Measurements from ENCODE around the gene WDR89. TPM values are rescaled to one million over a fixed set of nuclear protein-coding genes. Genes with fewer than 3 reads are reported as not detected.
"Not testable (repeated sequence)": the region's sequence is repeated elsewhere in the genome, so short reads cannot be mapped to it uniquely, and the experiment has no call there.

Gene WDR89
- polyA plus RNA-seq, 1 of the 3 experiments (the other 2 are of a cell fraction): 2.6 TPM

DNA sequence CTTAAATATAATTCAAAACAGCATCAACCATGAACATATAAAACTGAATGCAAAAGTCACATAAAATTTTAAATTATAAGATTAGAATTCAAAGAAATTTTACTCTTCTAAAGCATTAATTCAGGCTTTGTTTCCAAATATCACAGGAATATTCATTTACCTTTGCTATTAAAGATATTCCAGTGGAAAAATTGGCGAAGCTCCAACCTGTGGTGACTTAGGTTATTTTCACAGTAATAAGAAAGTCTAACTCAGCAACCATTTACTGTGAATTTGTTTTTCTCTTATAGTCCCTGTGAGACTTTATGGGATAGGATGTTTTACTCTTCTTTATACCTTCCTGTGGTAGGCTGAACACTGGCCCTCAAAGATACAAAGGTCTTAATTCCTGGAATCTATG is 3.2 kb downstream of the WDR89 start:
- CTCF ChIA-PET: interaction anchor here (1.1 to 5.8 kb wide), 2 partner anchors 16 to 250 kb away, joined by 3 to 17 read pairs; no protein-coding TSS in a partner anchor
- Histone ChIP-seq H3K4me2 (no peak overlapping the region), H3K36me3 (replicated peaks in 1 of 2; ENCODE audit: control insufficient read depth in 1 of 2, insufficient read depth in 2 of 2, low read length in 1 of 2) (peaks cover 0 to 23% of the 10 kb centered on the region in 2 experiments), H3K9me3 (0 out of 2 replicates have a peak, but pooled peaks cover 4% of the 10 kb centered on the region), H3K27me3 (ENCODE audit: insufficient read depth) (no peaks in the 10 kb centered on the region), H3K9me2 (no peaks in the 10 kb centered on the region), H4K20me1 (ENCODE audit: insufficient read depth) (no peaks in the 10 kb centered on the region), H2AFZ (ENCODE audit: low read depth) (no peak overlapping the region), H3K27ac (ENCODE audit: low read depth in 2 of 2, low read length in 1 of 2) (no peak overlapping the region), H3F3A (replicated peaks; ENCODE audit: insufficient read depth) (peaks cover 19% of the 10 kb centered on the region), H3K4me1 (ENCODE audit: control insufficient read depth in 1 of 2, insufficient read depth in 2 of 2, low read depth in 1 of 2, low read length in 1 of 2) (no peaks in the 10 kb centered on the region; a peak in 2 of 4 replicates), H3K79me2 (ENCODE audit: insufficient read depth) (peaks cover 71% of the 10 kb centered on the region), H3K4me3 (ENCODE audit: low read depth in 2 of 2, low read length in 1 of 2) (no peak overlapping the region), H3K9ac (no peak overlapping the region)
- no peak for TF ChIP-seq GATA2 (CRISPR knock-in tag; IDR thresholded peaks at IDR 0.05)
- TF ChIP-seq FOXM1 (IDR thresholded peaks at IDR 0.05; ENCODE audit: low read depth): no peak
- TF ChIP-seq, protein P1, sequence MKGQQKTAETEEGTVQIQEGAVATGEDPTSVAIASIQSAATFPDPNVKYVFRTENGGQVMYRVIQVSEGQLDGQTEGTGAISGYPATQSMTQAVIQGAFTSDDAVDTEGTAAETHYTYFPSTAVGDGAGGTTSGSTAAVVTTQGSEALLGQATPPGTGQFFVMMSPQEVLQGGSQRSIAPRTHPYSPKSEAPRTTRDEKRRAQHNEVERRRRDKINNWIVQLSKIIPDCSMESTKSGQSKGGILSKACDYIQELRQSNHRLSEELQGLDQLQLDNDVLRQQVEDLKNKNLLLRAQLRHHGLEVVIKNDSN (IDR thresholded peaks at IDR 0.05; ENCODE audit: borderline replicate concordance, low read depth): no peak
- TF ChIP-seq EZH2phosphoT487 (IDR thresholded peaks at IDR 0.05; ENCODE audit: borderline replicate concordance, low read depth): no peak
- no peak for TF ChIP-seq MXI1 (IDR thresholded peaks at IDR 0.05; ENCODE audit: low read depth, low read length)
- TF ChIP-seq MEF2A (IDR thresholded peaks at IDR 0.05; ENCODE audit: borderline replicate concordance, low read depth): no peak
- TF ChIP-seq, protein P2, sequence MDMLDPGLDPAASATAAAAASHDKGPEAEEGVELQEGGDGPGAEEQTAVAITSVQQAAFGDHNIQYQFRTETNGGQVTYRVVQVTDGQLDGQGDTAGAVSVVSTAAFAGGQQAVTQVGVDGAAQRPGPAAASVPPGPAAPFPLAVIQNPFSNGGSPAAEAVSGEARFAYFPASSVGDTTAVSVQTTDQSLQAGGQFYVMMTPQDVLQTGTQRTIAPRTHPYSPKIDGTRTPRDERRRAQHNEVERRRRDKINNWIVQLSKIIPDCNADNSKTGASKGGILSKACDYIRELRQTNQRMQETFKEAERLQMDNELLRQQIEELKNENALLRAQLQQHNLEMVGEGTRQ (IDR thresholded peaks at IDR 0.05; ENCODE audit: borderline replicate concordance, low read depth, low read length): no peak
- no peak for TF ChIP-seq RCOR1 (IDR thresholded peaks at IDR 0.05; ENCODE audit: low read length)
- TF ChIP-seq, protein P3, sequence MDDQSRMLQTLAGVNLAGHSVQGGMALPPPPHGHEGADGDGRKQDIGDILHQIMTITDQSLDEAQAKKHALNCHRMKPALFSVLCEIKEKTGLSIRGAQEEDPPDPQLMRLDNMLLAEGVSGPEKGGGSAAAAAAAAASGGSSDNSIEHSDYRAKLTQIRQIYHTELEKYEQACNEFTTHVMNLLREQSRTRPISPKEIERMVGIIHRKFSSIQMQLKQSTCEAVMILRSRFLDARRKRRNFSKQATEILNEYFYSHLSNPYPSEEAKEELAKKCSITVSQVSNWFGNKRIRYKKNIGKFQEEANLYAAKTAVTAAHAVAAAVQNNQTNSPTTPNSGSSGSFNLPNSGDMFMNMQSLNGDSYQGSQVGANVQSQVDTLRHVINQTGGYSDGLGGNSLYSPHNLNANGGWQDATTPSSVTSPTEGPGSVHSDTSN (IDR thresholded peaks at IDR 0.05): no peak
- TF ChIP-seq TAF1 (IDR thresholded peaks at IDR 0.05; ENCODE audit: borderline replicate concordance, low read depth, low read length): no peak
- no peak for TF ChIP-seq RAD21 (IDR thresholded peaks at IDR 0.05; ENCODE audit: low read length)
- no peak for TF ChIP-seq YY1 (IDR thresholded peaks at IDR 0.05; ENCODE audit: low read depth)
- TF ChIP-seq, protein P4, sequence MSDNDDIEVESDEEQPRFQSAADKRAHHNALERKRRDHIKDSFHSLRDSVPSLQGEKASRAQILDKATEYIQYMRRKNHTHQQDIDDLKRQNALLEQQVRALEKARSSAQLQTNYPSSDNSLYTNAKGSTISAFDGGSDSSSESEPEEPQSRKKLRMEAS (IDR thresholded peaks at IDR 0.05; ENCODE audit: low read depth): no peak
- no peak for TF ChIP-seq POLR2AphosphoS5 (IDR thresholded peaks at IDR 0.05; ENCODE audit: low read depth, low read length)
- TF ChIP-seq, protein P5, sequence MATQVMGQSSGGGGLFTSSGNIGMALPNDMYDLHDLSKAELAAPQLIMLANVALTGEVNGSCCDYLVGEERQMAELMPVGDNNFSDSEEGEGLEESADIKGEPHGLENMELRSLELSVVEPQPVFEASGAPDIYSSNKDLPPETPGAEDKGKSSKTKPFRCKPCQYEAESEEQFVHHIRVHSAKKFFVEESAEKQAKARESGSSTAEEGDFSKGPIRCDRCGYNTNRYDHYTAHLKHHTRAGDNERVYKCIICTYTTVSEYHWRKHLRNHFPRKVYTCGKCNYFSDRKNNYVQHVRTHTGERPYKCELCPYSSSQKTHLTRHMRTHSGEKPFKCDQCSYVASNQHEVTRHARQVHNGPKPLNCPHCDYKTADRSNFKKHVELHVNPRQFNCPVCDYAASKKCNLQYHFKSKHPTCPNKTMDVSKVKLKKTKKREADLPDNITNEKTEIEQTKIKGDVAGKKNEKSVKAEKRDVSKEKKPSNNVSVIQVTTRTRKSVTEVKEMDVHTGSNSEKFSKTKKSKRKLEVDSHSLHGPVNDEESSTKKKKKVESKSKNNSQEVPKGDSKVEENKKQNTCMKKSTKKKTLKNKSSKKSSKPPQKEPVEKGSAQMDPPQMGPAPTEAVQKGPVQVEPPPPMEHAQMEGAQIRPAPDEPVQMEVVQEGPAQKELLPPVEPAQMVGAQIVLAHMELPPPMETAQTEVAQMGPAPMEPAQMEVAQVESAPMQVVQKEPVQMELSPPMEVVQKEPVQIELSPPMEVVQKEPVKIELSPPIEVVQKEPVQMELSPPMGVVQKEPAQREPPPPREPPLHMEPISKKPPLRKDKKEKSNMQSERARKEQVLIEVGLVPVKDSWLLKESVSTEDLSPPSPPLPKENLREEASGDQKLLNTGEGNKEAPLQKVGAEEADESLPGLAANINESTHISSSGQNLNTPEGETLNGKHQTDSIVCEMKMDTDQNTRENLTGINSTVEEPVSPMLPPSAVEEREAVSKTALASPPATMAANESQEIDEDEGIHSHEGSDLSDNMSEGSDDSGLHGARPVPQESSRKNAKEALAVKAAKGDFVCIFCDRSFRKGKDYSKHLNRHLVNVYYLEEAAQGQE (IDR thresholded peaks at IDR 0.05; ENCODE audit: low read depth, low read length): no peak
- TF ChIP-seq TCF12 (IDR thresholded peaks at IDR 0.05): no peak
- no peak for TF ChIP-seq FOXJ3 (CRISPR knock-in tag; IDR thresholded peaks at IDR 0.05)
- TF ChIP-seq GABPA (IDR thresholded peaks at IDR 0.05; ENCODE audit: low read depth): no peak
- TF ChIP-seq, protein P6, sequence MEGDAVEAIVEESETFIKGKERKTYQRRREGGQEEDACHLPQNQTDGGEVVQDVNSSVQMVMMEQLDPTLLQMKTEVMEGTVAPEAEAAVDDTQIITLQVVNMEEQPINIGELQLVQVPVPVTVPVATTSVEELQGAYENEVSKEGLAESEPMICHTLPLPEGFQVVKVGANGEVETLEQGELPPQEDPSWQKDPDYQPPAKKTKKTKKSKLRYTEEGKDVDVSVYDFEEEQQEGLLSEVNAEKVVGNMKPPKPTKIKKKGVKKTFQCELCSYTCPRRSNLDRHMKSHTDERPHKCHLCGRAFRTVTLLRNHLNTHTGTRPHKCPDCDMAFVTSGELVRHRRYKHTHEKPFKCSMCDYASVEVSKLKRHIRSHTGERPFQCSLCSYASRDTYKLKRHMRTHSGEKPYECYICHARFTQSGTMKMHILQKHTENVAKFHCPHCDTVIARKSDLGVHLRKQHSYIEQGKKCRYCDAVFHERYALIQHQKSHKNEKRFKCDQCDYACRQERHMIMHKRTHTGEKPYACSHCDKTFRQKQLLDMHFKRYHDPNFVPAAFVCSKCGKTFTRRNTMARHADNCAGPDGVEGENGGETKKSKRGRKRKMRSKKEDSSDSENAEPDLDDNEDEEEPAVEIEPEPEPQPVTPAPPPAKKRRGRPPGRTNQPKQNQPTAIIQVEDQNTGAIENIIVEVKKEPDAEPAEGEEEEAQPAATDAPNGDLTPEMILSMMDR (IDR thresholded peaks at IDR 0.05): no peak
- 91% methylated on average over 1 of the region's 1 CpG for WGBS (ENCODE audit: low lambda C conversion rate)
- POLR2A ChIA-PET: no interaction called here
- no peak for DNase-seq

DNA sequence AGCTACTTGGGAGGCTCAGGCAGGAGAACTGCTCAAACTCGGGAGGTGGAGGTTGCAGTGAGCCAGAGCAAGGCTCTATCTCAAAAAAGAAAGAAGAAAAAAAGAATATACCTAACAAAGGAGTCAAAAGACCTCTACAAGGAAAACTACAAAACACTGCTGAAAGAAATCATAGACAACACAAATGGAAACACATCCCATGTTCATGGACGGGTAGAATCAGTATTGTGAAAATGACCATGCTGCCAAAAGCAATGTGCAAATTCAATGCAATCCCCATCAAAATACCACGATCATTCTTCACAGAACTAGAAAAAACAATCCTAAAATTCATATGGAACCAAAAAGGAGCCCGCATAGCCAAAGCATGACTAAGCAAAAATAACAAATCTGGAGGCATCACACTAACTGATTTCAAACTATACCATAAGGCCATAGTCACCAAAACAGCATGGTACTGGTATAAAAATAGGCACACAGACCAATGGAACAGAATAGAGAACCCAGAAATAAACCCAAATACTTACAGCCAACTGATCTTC is 5.5 kb downstream of the WDR89 start:
- H4K20me1 ChIP-seq (ENCODE audit: insufficient read depth); DNase-seq; H3K4me3 ChIP-seq (ENCODE audit: low read depth in 2 of 2, low read length in 1 of 2); H3K27me3 ChIP-seq (ENCODE audit: insufficient read depth); H3K4me2 ChIP-seq; H2AFZ ChIP-seq (ENCODE audit: low read depth); H3K9ac ChIP-seq; H3K9me2 ChIP-seq; CTCF ChIA-PET; H3K4me1 ChIP-seq (ENCODE audit: control insufficient read depth in 1 of 2, insufficient read depth in 2 of 2, low read depth in 1 of 2, low read length in 1 of 2); H3K27ac ChIP-seq (ENCODE audit: low read depth in 2 of 2, low read length in 1 of 2); H3K9me3 ChIP-seq; POLR2A ChIA-PET: not testable (repeated sequence)
- H3K36me3 ChIP-seq (replicated peaks in 1 of 2; ENCODE audit: control insufficient read depth in 1 of 2, insufficient read depth in 2 of 2, low read length in 1 of 2): peaks cover 0 to 23% of the 10 kb centered on the region in 2 experiments
- 95% methylated on average over 4 of the region's 4 CpGs for whole genome bisulfite sequencing (ENCODE audit: low lambda C conversion rate)
- H3F3A ChIP-seq (replicated peaks; ENCODE audit: insufficient read depth): peaks cover 19% of the 10 kb centered on the region
- H3K79me2 ChIP-seq (ENCODE audit: insufficient read depth): peaks cover 86% of the 10 kb centered on the region

Measured in SK-N-SH (cell line).